PFSK-1 (cell line): ENCODE measurements around the gene VPS16.

Source experiments
- POLR2AphosphoS5 ChIP-seq: IDR thresholded peaks from 2 replicates; pipeline ENCODE4 v1.6.1; 2012; ENCODE audit warnings: low read depth, mild to moderate bottlenecking, control low read depth, low read length, moderate library complexity
- TF ChIP-seq, protein P1 (sequence below), 2 experiments: IDR thresholded peaks; 2 replicates each; pipeline versions ENCODE4 v1.6.1 to v1.8.0; 2011 to 2012; ENCODE audit warnings: low read depth in 2 of 2, low read length in 2 of 2, control low read depth in 1 of 2, inconsistent platforms in 1 of 2, mild to moderate bottlenecking in 1 of 2, moderate library complexity in 1 of 2; ENCODE audit not compliant: insufficient read depth in 1 of 2

DNA sequence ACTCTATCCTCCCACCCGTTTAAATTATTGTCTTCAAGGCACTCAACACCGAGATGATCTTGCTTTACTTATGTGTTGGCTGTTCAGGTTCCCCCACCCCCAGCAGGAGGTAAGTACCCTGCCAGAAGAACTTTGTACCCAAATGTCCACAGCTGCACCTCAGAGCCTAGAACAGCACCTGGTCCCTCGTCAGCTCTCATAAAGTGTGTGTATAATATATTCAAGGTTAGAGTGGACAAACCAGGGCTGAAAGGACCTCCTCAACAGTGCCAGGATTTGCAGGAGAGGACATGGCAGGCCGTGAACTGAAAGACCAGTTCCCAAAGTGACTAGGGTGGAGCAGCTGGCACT is 34.2 kb upstream of the VPS16 start:
- TF ChIP-seq, protein P1, sequence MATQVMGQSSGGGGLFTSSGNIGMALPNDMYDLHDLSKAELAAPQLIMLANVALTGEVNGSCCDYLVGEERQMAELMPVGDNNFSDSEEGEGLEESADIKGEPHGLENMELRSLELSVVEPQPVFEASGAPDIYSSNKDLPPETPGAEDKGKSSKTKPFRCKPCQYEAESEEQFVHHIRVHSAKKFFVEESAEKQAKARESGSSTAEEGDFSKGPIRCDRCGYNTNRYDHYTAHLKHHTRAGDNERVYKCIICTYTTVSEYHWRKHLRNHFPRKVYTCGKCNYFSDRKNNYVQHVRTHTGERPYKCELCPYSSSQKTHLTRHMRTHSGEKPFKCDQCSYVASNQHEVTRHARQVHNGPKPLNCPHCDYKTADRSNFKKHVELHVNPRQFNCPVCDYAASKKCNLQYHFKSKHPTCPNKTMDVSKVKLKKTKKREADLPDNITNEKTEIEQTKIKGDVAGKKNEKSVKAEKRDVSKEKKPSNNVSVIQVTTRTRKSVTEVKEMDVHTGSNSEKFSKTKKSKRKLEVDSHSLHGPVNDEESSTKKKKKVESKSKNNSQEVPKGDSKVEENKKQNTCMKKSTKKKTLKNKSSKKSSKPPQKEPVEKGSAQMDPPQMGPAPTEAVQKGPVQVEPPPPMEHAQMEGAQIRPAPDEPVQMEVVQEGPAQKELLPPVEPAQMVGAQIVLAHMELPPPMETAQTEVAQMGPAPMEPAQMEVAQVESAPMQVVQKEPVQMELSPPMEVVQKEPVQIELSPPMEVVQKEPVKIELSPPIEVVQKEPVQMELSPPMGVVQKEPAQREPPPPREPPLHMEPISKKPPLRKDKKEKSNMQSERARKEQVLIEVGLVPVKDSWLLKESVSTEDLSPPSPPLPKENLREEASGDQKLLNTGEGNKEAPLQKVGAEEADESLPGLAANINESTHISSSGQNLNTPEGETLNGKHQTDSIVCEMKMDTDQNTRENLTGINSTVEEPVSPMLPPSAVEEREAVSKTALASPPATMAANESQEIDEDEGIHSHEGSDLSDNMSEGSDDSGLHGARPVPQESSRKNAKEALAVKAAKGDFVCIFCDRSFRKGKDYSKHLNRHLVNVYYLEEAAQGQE (IDR thresholded peaks at IDR 0.05; ENCODE audit: insufficient read depth in 1 of 2, low read depth in 2 of 2, low read length in 2 of 2), result no peak
- TF ChIP-seq POLR2AphosphoS5, result no peak
